ENCODE results near the gene CXCR4.

GRCh38 chr2:136080114-136080513, 37.8 kb downstream of the CXCR4 start:
- TF ChIP-seq CTCF (IDR thresholded peaks at IDR 0.05; ENCODE audit: low read length) (no peak), EZH2 (IDR thresholded peaks at IDR 0.05; ENCODE audit: borderline replicate concordance, low read length) (no peak)
